Right lobe of liver (tissue), 6 donors: Measurements from ENCODE around the gene AIFM2. TPM values are rescaled to one million over a fixed set of nuclear protein-coding genes. Genes with fewer than 3 reads are reported as not detected.

Source experiments
- ATAC-seq, 4 donors: fragments of 200-7000 bp; cut with Tn5 transposase; one replicate each; pipeline ENCODE4 v1.9.1; 2020; ENCODE audit warnings: mild to moderate bottlenecking in 4 of 4, moderate library complexity in 4 of 4
- DNase-seq, 3 donors: peaks; one replicate each; pipeline ENCODE4 v3.0.0-alpha.2; 2020
- H3K27ac ChIP-seq, 3 donors: fragments of 200-600 bp; one replicate each; pipeline ENCODE4 v1.8.0; 2022
- H3K27me3 ChIP-seq, 2 donors: fragments of 200-600 bp; one replicate each; pipeline ENCODE4 v1.8.0; 2022
- H3K36me3 ChIP-seq, 4 donors: fragments of 200-600 bp; sonication (generic) in 1 of 4; one replicate each; pipeline versions ENCODE4 v1.5.1 to v1.8.0; 2017 to 2022; ENCODE audit warnings: control low read depth in 1 of 4
- H3K4me1 ChIP-seq, 4 donors: fragments of 200-600 bp; sonication (generic) in 1 of 4; one replicate each; pipeline versions ENCODE4 v1.5.1 to v1.8.0; 2017 to 2022; ENCODE audit warnings: control low read depth in 1 of 4
- H3K4me3 ChIP-seq, 3 donors: fragments of 200-600 bp; one replicate each; pipeline ENCODE4 v1.8.0; 2022
- H3K9me3 ChIP-seq, 4 donors: fragments of 200-600 bp; sonication (generic) in 1 of 4; one replicate each; pipeline versions ENCODE4 v1.5.1 to v1.8.0; 2017 to 2022; ENCODE audit warnings: control low read depth in 1 of 4
- POLR2A ChIP-seq: fragments of 450-650 bp; IDR thresholded peaks from one replicate; pipeline ENCODE4 v1.6.1; 2017; ENCODE audit warnings: antibody characterized with exemption, mild to moderate bottlenecking
- WGBS: methylation state at CpG from one replicate; pipeline ENCODE4 v1.1.6; 2018; ENCODE audit warnings: low coverage, low lambda C conversion rate; ENCODE audit not compliant: insufficient coverage; ENCODE audit errors: missing lambda C conversion rate; 5-methylcytosine and 5-hydroxymethylcytosine counted together
- intact Hi-C, 2 donors: fragments of 100-400 bp; cut with DNase I; formaldehyde crosslinking; loops; one replicate each; pipeline versions ENCODE4 v1.11.2 to v1.14.1; 2022
- total RNA-seq, 6 experiments: library from RNA; depleted of rRNA in 2 of 6; stranded (reverse); fragments of >200 nt in 2 of 6; fragmentation: NEBNext Ultra II Directional in 3 of 6; extraction: Animal tissue kit (Norgen Biotek cat#: 25700) in 3 of 6; gene quantifications; one replicate each; pipeline versions ENCODE4 v1.1.0 to v1.2.4, GENCODE V29; 2016 to 2023
- TF ChIP-seq, protein P1 (sequence below), 4 donors: fragments of 200-600 bp in 3 of 4; fragments of 450-650 bp in 1 of 4; IDR thresholded peaks; one replicate each; pipeline versions ENCODE4 v1.5.1 to v1.8.0; 2016 to 2022; ENCODE audit warnings: antibody characterized with exemption in 4 of 4, mild to moderate bottlenecking in 2 of 4
- donor health status: DM: no; HTN: yes; CAD: no.
- donor health status: DM: no; HTN: no; CAD: no.
- donor health status: DM: no; HTN: no; CAD: no.
- donor health status: DM: no; HTN: yes; CAD: no.
- donor health status: DM: no; HTN: yes; CAD: no.

The AIFM2 gene
- total RNA-seq, 6 experiments from 2014 or later, result 11.4 to 23.3 (median 18.2) TPM

DNA sequence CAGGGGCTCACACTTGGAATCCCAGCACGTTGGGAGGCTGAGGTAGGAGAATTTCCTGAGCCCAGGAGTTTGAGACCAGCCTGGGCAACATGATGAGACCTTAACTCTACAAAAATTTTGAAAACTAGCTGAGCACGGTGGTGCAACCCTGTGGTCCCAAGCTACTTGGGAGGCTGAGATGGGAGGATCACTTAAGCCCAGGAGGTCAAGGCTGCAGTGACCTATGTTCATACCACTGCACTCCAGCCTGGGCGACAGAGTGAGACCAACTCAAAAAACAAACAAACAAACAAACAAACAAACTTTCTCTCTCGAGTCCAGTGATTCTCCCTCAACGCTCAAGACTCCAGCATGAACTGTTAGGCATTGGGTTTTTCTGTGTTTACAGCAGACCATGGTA, 15.9 kb upstream of the AIFM2 start:
- 81% methylated on average over 3 of the region's 5 CpGs for WGBS
- no peak for ATAC-seq
- peaks cover 0 to 9% (median 3%) of the 10 kb centered on the region in 4 donors for H3K4me1 ChIP-seq
- no peak for TF ChIP-seq POLR2A
- TF ChIP-seq, protein P1, sequence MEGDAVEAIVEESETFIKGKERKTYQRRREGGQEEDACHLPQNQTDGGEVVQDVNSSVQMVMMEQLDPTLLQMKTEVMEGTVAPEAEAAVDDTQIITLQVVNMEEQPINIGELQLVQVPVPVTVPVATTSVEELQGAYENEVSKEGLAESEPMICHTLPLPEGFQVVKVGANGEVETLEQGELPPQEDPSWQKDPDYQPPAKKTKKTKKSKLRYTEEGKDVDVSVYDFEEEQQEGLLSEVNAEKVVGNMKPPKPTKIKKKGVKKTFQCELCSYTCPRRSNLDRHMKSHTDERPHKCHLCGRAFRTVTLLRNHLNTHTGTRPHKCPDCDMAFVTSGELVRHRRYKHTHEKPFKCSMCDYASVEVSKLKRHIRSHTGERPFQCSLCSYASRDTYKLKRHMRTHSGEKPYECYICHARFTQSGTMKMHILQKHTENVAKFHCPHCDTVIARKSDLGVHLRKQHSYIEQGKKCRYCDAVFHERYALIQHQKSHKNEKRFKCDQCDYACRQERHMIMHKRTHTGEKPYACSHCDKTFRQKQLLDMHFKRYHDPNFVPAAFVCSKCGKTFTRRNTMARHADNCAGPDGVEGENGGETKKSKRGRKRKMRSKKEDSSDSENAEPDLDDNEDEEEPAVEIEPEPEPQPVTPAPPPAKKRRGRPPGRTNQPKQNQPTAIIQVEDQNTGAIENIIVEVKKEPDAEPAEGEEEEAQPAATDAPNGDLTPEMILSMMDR (IDR thresholded peaks at IDR 0.05), result no peak
- no peak overlapping the region for H3K27ac ChIP-seq
- peaks cover 5 to 35% (median 18%) of the 10 kb centered on the region in 4 donors for H3K36me3 ChIP-seq
- H3K4me3 ChIP-seq, result no peak overlapping the region
- no peak for DNase-seq
- no peaks in the 10 kb centered on the region for H3K9me3 ChIP-seq
- H3K27me3 ChIP-seq, result no peaks in the 10 kb centered on the region
- intact Hi-C loops, result no loop called here

DNA sequence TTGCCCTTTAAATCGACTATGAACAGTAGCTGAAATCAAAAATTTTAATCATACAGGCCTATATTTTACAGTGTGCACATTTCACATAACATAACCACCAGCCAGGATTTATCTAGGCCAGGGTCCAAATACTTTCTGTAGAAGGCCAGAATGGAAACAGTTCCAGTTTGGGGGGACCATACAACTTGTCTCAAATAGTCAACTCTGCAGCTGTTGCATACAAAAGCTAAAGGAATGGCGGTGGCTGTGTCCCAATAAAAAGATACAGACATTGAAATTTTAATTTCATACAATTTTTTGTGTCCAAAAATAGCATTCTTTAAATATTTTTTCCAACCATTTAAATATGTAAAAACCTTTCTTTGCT, 14.6 kb upstream of the AIFM2 start:
- Histone ChIP-seq H3K27me3 (no peaks in the 10 kb centered on the region), H3K4me3 (peak overlapping the region in 1 of 3 donors; percentile 89), H3K27ac (peak overlapping the region; percentile 59 to 93 (median 88)), H3K9me3 (no peaks in the 10 kb centered on the region), H3K4me1 (peaks cover 0 to 9% (median 3%) of the 10 kb centered on the region in 4 donors), H3K36me3 (peaks cover 0 to 22% (median 10%) of the 10 kb centered on the region in 4 donors)
- DNase-seq (no peak), ATAC-seq (no peak)
- WGBS, result 41% methylated on average over 2 of the region's 2 CpGs
- TF ChIP-seq, protein P1 (IDR thresholded peaks at IDR 0.05), result no peak
- TF ChIP-seq POLR2A, result no peak
- intact Hi-C loops, result no loop called here

DNA sequence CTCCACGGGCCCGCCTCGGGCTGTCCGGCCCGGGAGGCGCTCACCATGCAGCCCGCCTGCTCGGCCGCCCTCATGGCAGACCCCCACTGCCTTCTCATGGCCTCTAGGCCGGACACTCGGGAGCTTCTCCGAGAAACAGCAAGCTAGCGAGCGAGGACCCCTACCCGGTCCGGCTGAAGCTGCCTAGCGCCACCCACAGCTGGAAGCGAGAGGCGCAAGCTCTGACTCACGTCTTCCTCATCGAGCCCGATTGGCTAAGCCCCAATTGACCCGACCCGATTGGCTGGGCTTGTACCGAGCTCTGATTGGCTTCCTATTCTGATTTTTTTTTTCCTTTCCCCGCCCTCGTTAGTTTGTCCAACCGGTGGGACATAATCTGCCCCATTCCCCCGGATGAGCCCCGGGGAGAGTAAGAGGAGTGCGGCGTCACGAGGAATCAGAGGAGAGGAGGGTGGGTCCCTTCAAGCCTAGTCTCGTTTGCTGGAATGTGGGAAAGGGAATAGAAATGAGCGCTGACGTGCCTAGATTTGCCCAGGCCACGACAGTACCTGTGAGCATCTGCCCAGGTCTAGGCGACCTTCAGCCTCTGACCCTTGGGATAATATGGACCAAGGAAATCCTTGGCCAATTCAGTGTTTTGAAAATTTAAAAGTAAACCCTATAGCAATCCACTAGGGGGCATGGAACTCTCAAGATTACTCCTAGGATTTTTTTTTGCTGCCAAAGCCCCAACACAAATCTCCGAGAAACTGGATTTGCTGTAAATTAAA, 14.0 kb upstream of the AIFM2 start, which contains the start of gene TYSND1:
TYSND1 (minus strand) TSS at position 212 of the 770 bp plus-strand sequence; CDS start at position 98, 114 bp downstream.
- H3K9me3 ChIP-seq, result no peaks in the 10 kb centered on the region
- peak within 1 kb of the TSS; percentile 77 to 91 (median 89) for H3K4me3 ChIP-seq
- no peaks in the 10 kb centered on the region for H3K27me3 ChIP-seq
- DNase-seq (peak; percentile 96 to 97 (median 97)), ATAC-seq (peak; percentile 91 to 96 (median 94))
- WGBS, result under 1% methylated on average over 18 of the region's 39 CpGs
- H3K36me3 ChIP-seq, result peaks cover 0 to 17% (median 7%) of the 10 kb centered on the region in 4 donors
- intact Hi-C loops, result no loop called here
- peak within 1 kb of the TSS; percentile 68 to 93 (median 88) for H3K27ac ChIP-seq
- H3K4me1 ChIP-seq, result peaks cover 0 to 9% (median 3%) of the 10 kb centered on the region in 4 donors
- peak; percentile 81 for TF ChIP-seq POLR2A
- TF ChIP-seq, protein P1 (IDR thresholded peaks at IDR 0.05), result peak; percentile 61 to 72 (median 65)

DNA sequence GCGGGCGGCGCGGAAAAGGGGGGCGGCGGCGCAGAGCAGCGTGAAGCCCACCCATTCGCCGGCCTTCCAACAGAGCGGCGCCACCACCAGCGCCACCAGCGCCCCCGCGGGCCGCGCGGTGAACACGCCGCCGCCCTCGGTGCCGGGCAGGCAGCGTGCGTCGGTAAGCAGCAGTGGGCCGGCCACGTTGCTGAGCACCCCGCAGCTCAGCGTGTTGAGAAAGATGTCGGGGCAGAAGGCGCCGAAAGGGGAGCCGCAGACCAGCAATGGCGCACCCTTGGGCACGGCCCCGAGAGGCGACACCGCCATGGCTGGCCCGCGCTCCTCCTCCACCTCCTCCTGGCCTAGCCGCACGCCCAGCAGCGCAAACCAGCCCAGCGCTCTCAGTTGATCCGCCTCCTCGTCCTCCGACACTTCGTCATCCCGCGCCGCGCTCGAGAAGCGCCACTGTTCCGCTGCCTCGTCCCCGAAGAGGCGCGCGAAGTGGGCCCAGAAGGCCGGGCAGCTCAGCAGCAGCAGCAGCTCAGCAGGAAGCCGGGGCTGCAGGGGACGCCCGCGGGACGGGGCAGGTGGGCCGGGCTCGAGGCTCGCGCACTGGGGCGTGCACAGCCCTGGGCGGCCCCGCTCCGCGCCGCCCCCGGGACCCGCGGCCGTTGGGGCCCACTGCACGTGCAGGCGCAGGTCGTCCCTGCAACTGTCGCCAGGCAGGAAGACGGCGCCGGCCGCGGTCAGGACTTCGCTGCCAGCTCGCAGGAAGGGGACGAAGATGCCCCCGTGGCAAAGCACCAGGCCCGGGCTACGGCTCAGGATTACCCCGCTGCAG, 13.3 kb upstream of the AIFM2 start:
- Histone ChIP-seq H3K36me3 (peaks cover 0 to 9% (median 5%) of the 10 kb centered on the region in 4 donors), H3K4me3 (peak overlapping the region; percentile 77 to 91 (median 89)), H3K27me3 (no peaks in the 10 kb centered on the region), H3K4me1 (peaks cover 0 to 9% (median 3%) of the 10 kb centered on the region in 4 donors), H3K9me3 (no peaks in the 10 kb centered on the region), H3K27ac (peak overlapping the region; percentile 68 to 93 (median 88))
- DNase-seq (peak; percentile 67 to 79 (median 69)), ATAC-seq (peak; percentile 60 to 73 (median 65))
- WGBS, result 5% methylated on average over 14 of the region's 98 CpGs
- intact Hi-C loops, result no loop called here
- no peak for TF ChIP-seq POLR2A
- TF ChIP-seq, protein P1 (IDR thresholded peaks at IDR 0.05), result peak; percentile 38 to 59 (median 54)
